HepG2 (cell line): Measurements from ENCODE around the gene RPS8. TPM values are rescaled to one million over a fixed set of nuclear protein-coding genes. Genes with fewer than 3 reads are reported as not detected.

Experiments used
- ARID5B ChIP-seq: IDR thresholded peaks from 2 replicates; pipeline ENCODE4 v1.4.0; 2020; ENCODE audit warnings: mild to moderate bottlenecking, missing genetic modification reagents
- ATAD3A ChIP-seq: sonication (generic); formaldehyde crosslinking; IDR thresholded peaks from 2 replicates; pipeline ENCODE4 v1.4.0; 2020; ENCODE audit warnings: missing genetic modification reagents
- ATRX ChIP-seq: sonication (generic); formaldehyde crosslinking; IDR thresholded peaks from 2 replicates; pipeline ENCODE4 v1.4.0; 2020; ENCODE audit warnings: missing genetic modification reagents, borderline replicate concordance
- CREM ChIP-seq, 2 experiments: sonication (generic) in 1 of 2; formaldehyde crosslinking in 1 of 2; IDR thresholded peaks; 2 replicates each; pipeline versions ENCODE4 v1.4.0 to v1.6.1; 2016 to 2020; ENCODE audit warnings: antibody characterized with exemption in 1 of 2, mild to moderate bottlenecking in 1 of 2, missing genetic modification reagents in 1 of 2
- FOXA1 ChIP-seq, 2 experiments: fragments of 450-650 bp in 1 of 2; sonication (generic) in 1 of 2; formaldehyde crosslinking in 1 of 2; IDR thresholded peaks; 2 replicates each; pipeline versions ENCODE4 v1.4.0 to v1.6.1; 2016 to 2020; ENCODE audit warnings: missing genetic modification reagents in 1 of 2
- GABPB1 ChIP-seq: IDR thresholded peaks from 2 replicates; pipeline ENCODE4 v1.6.1; 2016; ENCODE audit warnings: mild to moderate bottlenecking, missing genetic modification reagents, moderate library complexity, missing compliant biosample characterization
- HNRNPK ChIP-seq: fragments of 200-400 bp; formaldehyde crosslinking; IDR thresholded peaks from 2 replicates; pipeline ENCODE4 v1.6.1; 2018; ENCODE audit warnings: low read length, low read depth, moderate library complexity, mild to moderate bottlenecking; ENCODE audit not compliant: poor library complexity, severe bottlenecking
- IKZF5 ChIP-seq: IDR thresholded peaks from 2 replicates; pipeline ENCODE4 v1.6.1; 2018; ENCODE audit warnings: missing genetic modification reagents, mild to moderate bottlenecking, missing compliant biosample characterization
- KDM6A ChIP-seq: IDR thresholded peaks from 2 replicates; pipeline ENCODE4 v1.6.1; 2016; ENCODE audit warnings: low read depth
- KLF16 ChIP-seq, 2 experiments: sonication (generic) in 1 of 2; formaldehyde crosslinking in 1 of 2; IDR thresholded peaks; 2 replicates each; pipeline versions ENCODE4 v1.6.1 to v1.8.0; 2016 to 2023; ENCODE audit warnings: missing genetic modification reagents in 2 of 2, missing compliant biosample characterization in 1 of 2
- MAFF ChIP-seq: IDR thresholded peaks from 2 replicates; pipeline ENCODE4 v1.6.1; 2011; ENCODE audit warnings: low read depth, low read length, improper control_type of control experiment
- RFX1 ChIP-seq: fragments of 450-650 bp; IDR thresholded peaks from 2 replicates; pipeline ENCODE4 v1.6.1; 2017
- STAG1 ChIP-seq: sonication (generic); formaldehyde crosslinking; IDR thresholded peaks from 2 replicates; pipeline ENCODE4 v1.4.0; 2020; ENCODE audit warnings: missing genetic modification reagents
- THAP11 ChIP-seq: IDR thresholded peaks from 2 replicates; pipeline ENCODE4 v1.6.1; 2016; ENCODE audit warnings: missing biosample characterization, missing genetic modification reagents
- ZBTB49 ChIP-seq: sonication (generic); formaldehyde crosslinking; IDR thresholded peaks from 2 replicates; pipeline ENCODE4 v1.4.0; 2020; ENCODE audit warnings: missing genetic modification reagents, borderline replicate concordance
- ZBTB7A ChIP-seq: sonication (generic); formaldehyde crosslinking; IDR thresholded peaks from 2 replicates; pipeline ENCODE4 v1.8.0; 2022; ENCODE audit warnings: mild to moderate bottlenecking, missing genetic modification reagents
- ZMYM2 ChIP-seq: sonication (generic); formaldehyde crosslinking; IDR thresholded peaks from 2 replicates; pipeline ENCODE4 v1.8.0; 2022; ENCODE audit warnings: mild to moderate bottlenecking, missing genetic modification reagents
- ZNF10 ChIP-seq: sonication (generic); formaldehyde crosslinking; IDR thresholded peaks from 2 replicates; pipeline ENCODE4 v1.4.0; 2020; ENCODE audit warnings: mild to moderate bottlenecking, low read depth, missing genetic modification reagents, borderline replicate concordance
- ZNF136 ChIP-seq: sonication (generic); formaldehyde crosslinking; IDR thresholded peaks from 2 replicates; pipeline ENCODE4 v1.8.1; 2022; ENCODE audit warnings: low read depth, mild to moderate bottlenecking, moderate library complexity, missing genetic modification reagents
- ZNF674 ChIP-seq: sonication (generic); formaldehyde crosslinking; IDR thresholded peaks from 2 replicates; pipeline ENCODE4 v1.5.0; 2020; ENCODE audit warnings: low read depth, mild to moderate bottlenecking, missing genetic modification reagents
- ZNF7 ChIP-seq: IDR thresholded peaks from 2 replicates; pipeline ENCODE4 v1.6.1; 2016; ENCODE audit warnings: missing biosample characterization, missing genetic modification reagents
- ZNF83 ChIP-seq: sonication (generic); formaldehyde crosslinking; IDR thresholded peaks from 2 replicates; pipeline ENCODE4 v1.4.0; 2020; ENCODE audit warnings: missing genetic modification reagents, mild to moderate bottlenecking, borderline replicate concordance
- ZSCAN9 ChIP-seq: IDR thresholded peaks from 2 replicates; pipeline ENCODE4 v1.6.1; 2016; ENCODE audit warnings: borderline replicate concordance
- polyA plus RNA-seq, 8 experiments: library from polyadenylated mRNA; depleted of rRNA in 3 of 8; stranded (reverse) in 7 of 8; unstranded in 1 of 8; fragments of >200 nt; fragmentation: Illumina TruSeq in 4 of 8; extraction: Trizol in 4 of 8; gene quantifications; 2 replicates each; pipeline versions ENCODE4 v1.2.1 to v1.2.3, GENCODE V29; 2011 to 2016; ENCODE audit warnings: low read depth in 4 of 8, missing spikeins in 1 of 8, mixed read lengths in 1 of 8; ENCODE audit not compliant: insufficient read depth in 1 of 8
- total RNA-seq, 5 experiments: library from RNA; depleted of rRNA; stranded (reverse); fragments of >200 nt; fragmentation: Illumina TruSeq; extraction: Trizol; gene quantifications; 2 replicates each; pipeline ENCODE4 v1.2.3, GENCODE V29; 2016; ENCODE audit warnings: low read depth in 1 of 5

RPS8 gene
- total and polyA plus RNA-seq, 2 of the 13 experiments (the other 11 are each of a cell fraction or from before 2014, with no cell fraction given) = 2,628 to 2,822 TPM

GRCh38 chr1:44784094-44785028 lies 9.0 kb downstream of the RPS8 start (continued):
- TF ChIP-seq ARID5B (CRISPR knock-in tag) (no peak), ATAD3A (CRISPR knock-in tag) (no peak), ZNF83 (no peak), ZNF7 (CRISPR knock-in tag) (no peak), ATRX (CRISPR knock-in tag) (no peak), THAP11 (peak; percentile 66; the same call in 1 of the 2 replicates), ZNF10 (CRISPR knock-in tag) (no peak), MAFF (no peak), IKZF5 (CRISPR knock-in tag) (peak; percentile 53; the same call in 1 of the 2 replicates), KLF16 (CRISPR knock-in tag; IDR thresholded peaks at IDR 0.05) (peak in 1 of 2 experiments; percentile 23; a peak in 1 of 4 replicates), RFX1 (no peak), ZNF674 (CRISPR knock-in tag) (no peak), FOXA1 (IDR thresholded peaks at IDR 0.05) (no peak), FOXA1 (CRISPR knock-in tag; IDR thresholded peaks at IDR 0.05) (no peak), ZBTB7A (CRISPR knock-in tag) (no peak), KDM6A (CRISPR knock-in tag) (no peak), HNRNPK (peak; percentile 85), GABPB1 (CRISPR knock-in tag) (peak; percentile 91), ZMYM2 (CRISPR knock-in tag) (no peak), ZBTB49 (CRISPR knock-in tag) (no peak), ZNF136 (0 out of 2 replicates have a peak, but pooled peaks have one; percentile 43), STAG1 (no peak), CREM (IDR thresholded peaks at IDR 0.05) (no peak), CREM (CRISPR knock-in tag; IDR thresholded peaks at IDR 0.05) (no peak), ZSCAN9 (0 out of 2 replicates have a peak, but pooled peaks have one; percentile 36)
